C1 segment of cervical spinal cord (tissue), 14 donors: ENCODE results near the gene TGFBRAP1.
A peak's percentile ranks its signal among the peaks of the same experiment; 100 is the strongest.
"Not testable (repeated sequence)": the region's sequence is repeated elsewhere in the genome, so short reads cannot be mapped to it uniquely, and the experiment has no call there.

Experiments
- DNase-seq, 14 donors: peaks; one replicate each; lab custom pipeline; 2025; lab: John Stamatoyannopoulos, UW

The TGFBRAP1 gene

GRCh38 chr2:105357122-105357521, 27.6 kb upstream of the TGFBRAP1 start:
- no peak for DNase-seq

GRCh38 chr2:105344704-105345345, 15.3 kb upstream of the TGFBRAP1 start:
- DNase-seq, result no peak

- no peak for DNase-seq
These were observed 9.9 kb upstream of the TGFBRAP1 start for GRCh38 chr2:105339414-105339813.

GRCh38 chr2:105338020-105338385, 8.5 kb upstream of the TGFBRAP1 start:
- DNase-seq, result no peak

GRCh38 chr2:105337122-105338019, 7.8 kb upstream of the TGFBRAP1 start, which contains the start of gene C2orf49:
TSS of gene C2orf49 (plus strand) at chr2:105337540. CDS start at chr2:105337588, 48 bp downstream.
- DNase-seq, result peak; percentile 50 to 99 (median 87)

GRCh38 chr2:105336786-105337121, 7.2 kb upstream of the TGFBRAP1 start:
- DNase-seq, result no peak

GRCh38 chr2:105335469-105335868, 5.9 kb upstream of the TGFBRAP1 start:
- DNase-seq, result no peak

GRCh38 chr2:105334211-105334610, 4.7 kb upstream of the TGFBRAP1 start:
- DNase-seq, result no peak

GRCh38 chr2:105330681-105331375, 1.3 kb upstream of the TGFBRAP1 start:
- no peak for DNase-seq

GRCh38 chr2:105329197-105329554, 359 bp downstream of the TGFBRAP1 start:
- peak in 4 of 14 donors; percentile 13 to 57 (median 42) for DNase-seq

- peak in 10 of 14 donors; percentile 15 to 68 (median 33) for DNase-seq
These were observed 996 bp downstream of the TGFBRAP1 start for GRCh38 chr2:105328281-105329196.

GRCh38 chr2:105327690-105328089, 1.8 kb downstream of the TGFBRAP1 start:
- no peak for DNase-seq

GRCh38 chr2:105327271-105327670, 2.3 kb downstream of the TGFBRAP1 start:
- DNase-seq, result not testable (repeated sequence)

- DNase-seq, result no peak
These were observed 4.1 kb downstream of the TGFBRAP1 start for GRCh38 chr2:105325389-105325963.

- no peak for DNase-seq
These were observed 4.8 kb downstream of the TGFBRAP1 start for GRCh38 chr2:105324732-105325131.

GRCh38 chr2:105324101-105324500, 5.4 kb downstream of the TGFBRAP1 start:
- DNase-seq, result no peak

- no peak for DNase-seq
These were observed 6.4 kb downstream of the TGFBRAP1 start for GRCh38 chr2:105323111-105323510.

- DNase-seq, result no peak
These were observed 7.5 kb downstream of the TGFBRAP1 start for GRCh38 chr2:105321875-105322646.

- no peak for DNase-seq
These were observed 8.8 kb downstream of the TGFBRAP1 start for GRCh38 chr2:105320651-105321215.

GRCh38 chr2:105317937-105318336, 11.6 kb downstream of the TGFBRAP1 start:
- no peak for DNase-seq
